ENCODE data around the gene ZNF76.

ZNF76 gene

DNA sequence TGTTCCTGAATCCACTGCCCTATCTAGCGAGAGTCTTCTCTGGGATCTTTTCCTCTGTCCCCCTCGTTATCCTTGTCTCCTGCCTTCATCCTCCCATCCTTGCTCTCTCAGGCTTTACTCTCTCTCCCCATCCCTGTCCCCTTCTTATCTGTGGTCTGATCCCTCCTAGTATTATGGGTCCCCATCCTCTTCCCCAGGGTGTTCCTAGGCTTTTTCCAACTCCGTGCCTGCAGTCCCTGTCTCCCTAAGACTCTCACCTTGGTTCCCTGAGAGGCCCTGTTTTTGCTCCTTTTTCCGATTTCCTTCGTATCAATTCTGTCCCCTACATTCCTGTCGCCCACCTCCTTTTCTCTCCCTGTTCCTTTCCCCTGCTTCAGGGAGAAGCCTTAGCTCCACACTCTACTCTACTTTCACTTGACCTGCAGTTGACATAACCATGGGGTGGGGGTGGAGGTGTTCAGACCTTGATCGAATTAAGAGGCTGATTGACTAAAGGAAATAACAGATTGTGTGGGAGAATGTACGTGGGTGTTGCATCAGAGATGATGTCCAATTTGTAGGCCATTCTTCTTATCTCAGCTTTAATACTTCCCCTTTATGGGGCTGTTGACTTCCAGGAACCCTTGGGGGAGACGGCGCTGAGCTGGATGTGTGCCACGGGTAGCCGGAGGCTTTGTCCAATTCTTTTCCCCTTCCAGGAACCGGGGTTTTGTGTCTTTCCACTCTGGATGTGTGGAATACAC, 83.7 kb downstream of the ZNF76 start:
- DNase-seq (ENCODE audit: low read depth), result peak; percentile 45
- Histone ChIP-seq H3K4me3 (ENCODE audit: low read length) (peak overlapping the region; percentile 86), H3K9ac (ENCODE audit: low read length) (peak overlapping the region; percentile 86)

GRCh38 chr6:35343835-35344550, 84.5 kb downstream of the ZNF76 start:
- Histone ChIP-seq H3K9me3 (ENCODE audit: control insufficient read depth, low read length) (no peaks in the 10 kb centered on the region), H3K9ac (ENCODE audit: low read length) (peak overlapping the region; percentile 86), H3K36me3 (ENCODE audit: control insufficient read depth, insufficient read depth, low read length, severe bottlenecking) (peaks cover 22% of the 10 kb centered on the region), H3K4me1 (ENCODE audit: control insufficient read depth, insufficient read depth, low read length) (peaks cover 21% of the 10 kb centered on the region), H3K4me3 (ENCODE audit: low read length) (peak overlapping the region; percentile 86), H3K27me3 (replicated peaks; ENCODE audit: control insufficient read depth, insufficient read depth, low read length) (no peaks in the 10 kb centered on the region)
- DNase-seq (ENCODE audit: low read depth), result peak; percentile 62

More for the DNA sequence above, 83.7 kb downstream of the ZNF76 start:
- no peaks in the 10 kb centered on the region for H3K9me3 ChIP-seq (ENCODE audit: control insufficient read depth, low read length)
- H3K36me3 ChIP-seq (ENCODE audit: control insufficient read depth, insufficient read depth, low read length, severe bottlenecking), result peaks cover 15% of the 10 kb centered on the region
- H3K4me1 ChIP-seq (ENCODE audit: control insufficient read depth, insufficient read depth, low read length), result peaks cover 21% of the 10 kb centered on the region
- no peaks in the 10 kb centered on the region for H3K27me3 ChIP-seq (replicated peaks; ENCODE audit: control insufficient read depth, insufficient read depth, low read length)

All from adipocyte (in vitro differentiated cells).